HepG2 (cell line): Measurements from ENCODE around the gene ETS1. TPM values are rescaled to one million over a fixed set of nuclear protein-coding genes. Genes with fewer than 3 reads are reported as not detected.

Experiments
- BRF2 ChIP-seq: sonication (generic); formaldehyde crosslinking; IDR thresholded peaks from 2 replicates; pipeline ENCODE4 v1.8.1; 2022; ENCODE audit warnings: mild to moderate bottlenecking, missing genetic modification reagents
- CENPT ChIP-seq: sonication (generic); formaldehyde crosslinking; IDR thresholded peaks from 2 replicates; pipeline ENCODE4 v1.8.0; 2022; ENCODE audit warnings: low read depth, mild to moderate bottlenecking, moderate library complexity, missing genetic modification reagents
- ETS1 ChIP-seq: sonication (generic); formaldehyde crosslinking; IDR thresholded peaks from 2 replicates; pipeline ENCODE4 v1.4.0; 2020; ENCODE audit warnings: missing genetic modification reagents
- FOXP4 ChIP-seq: sonication (generic); formaldehyde crosslinking; IDR thresholded peaks from 2 replicates; pipeline ENCODE4 v1.4.0; 2020; ENCODE audit warnings: missing genetic modification reagents
- GABPB1 ChIP-seq: IDR thresholded peaks from 2 replicates; pipeline ENCODE4 v1.6.1; 2016; ENCODE audit warnings: mild to moderate bottlenecking, missing genetic modification reagents, moderate library complexity, missing compliant biosample characterization
- HNF4G ChIP-seq, 2 experiments: sonication (generic) in 1 of 2; formaldehyde crosslinking in 1 of 2; IDR thresholded peaks; 2 replicates each; pipeline versions ENCODE4 v1.4.0 to v1.6.1; 2011 to 2020; ENCODE audit warnings: borderline replicate concordance in 2 of 2, low read depth in 2 of 2, mild to moderate bottlenecking in 2 of 2, low read length in 1 of 2, missing genetic modification reagents in 1 of 2, moderate library complexity in 1 of 2
- IKZF4 ChIP-seq: sonication (generic); formaldehyde crosslinking; IDR thresholded peaks from 2 replicates; pipeline ENCODE4 v1.5.1; 2020; ENCODE audit warnings: borderline replicate concordance, mild to moderate bottlenecking, low read depth, missing genetic modification reagents; ENCODE audit errors: not compliant biosample characterization
- ISX ChIP-seq: sonication (generic); formaldehyde crosslinking; conservative IDR thresholded peaks from 2 replicates; pipeline ENCODE4 v1.5.0; 2020; ENCODE audit warnings: missing genetic modification reagents
- JUND ChIP-seq: sonication (generic); formaldehyde crosslinking; IDR thresholded peaks from 2 replicates; pipeline ENCODE4 v1.8.0; 2022; ENCODE audit warnings: mild to moderate bottlenecking, missing genetic modification reagents
- MAFF ChIP-seq: IDR thresholded peaks from 2 replicates; pipeline ENCODE4 v1.6.1; 2011; ENCODE audit warnings: low read depth, low read length, improper control_type of control experiment
- MIER2 ChIP-seq: IDR thresholded peaks from 2 replicates; pipeline ENCODE4 v1.6.1; 2016; ENCODE audit warnings: missing biosample characterization, missing genetic modification reagents
- NFKBIZ ChIP-seq: IDR thresholded peaks from 2 replicates; pipeline ENCODE4 v1.6.1; 2018; ENCODE audit warnings: missing genetic modification reagents, missing compliant biosample characterization
- NR2C2 ChIP-seq: sonication (generic); formaldehyde crosslinking; IDR thresholded peaks from 2 replicates; pipeline ENCODE4 v1.4.0; 2020; ENCODE audit warnings: missing genetic modification reagents, mild to moderate bottlenecking, moderate library complexity, borderline replicate concordance
- NR2F1 ChIP-seq, 2 experiments: fragments of 450-650 bp in 1 of 2; formaldehyde crosslinking in 1 of 2; IDR thresholded peaks; 2 replicates each; pipeline versions ENCODE4 v1.5.0 to v1.6.1; 2016 to 2020; ENCODE audit warnings: mild to moderate bottlenecking in 1 of 2, missing compliant biosample characterization in 1 of 2, missing genetic modification reagents in 1 of 2, moderate library complexity in 1 of 2
- PRDM15 ChIP-seq: sonication (generic); formaldehyde crosslinking; IDR thresholded peaks from 2 replicates; pipeline ENCODE4 v1.4.0; 2020; ENCODE audit warnings: missing genetic modification reagents
- RBFOX2 ChIP-seq: fragments of 200-400 bp; formaldehyde crosslinking; IDR thresholded peaks from 2 replicates; pipeline ENCODE4 v1.6.1; 2017; ENCODE audit warnings: low read depth, mild to moderate bottlenecking, low read length
- SIN3B ChIP-seq: fragments of 150-350 bp; IDR thresholded peaks from 2 replicates; pipeline ENCODE4 v1.6.1; 2014; ENCODE audit warnings: low read length
- THAP11 ChIP-seq: IDR thresholded peaks from 2 replicates; pipeline ENCODE4 v1.6.1; 2016; ENCODE audit warnings: missing biosample characterization, missing genetic modification reagents
- ZNF550 ChIP-seq: sonication (generic); formaldehyde crosslinking; IDR thresholded peaks from 2 replicates; pipeline ENCODE4 v1.4.0; 2020; ENCODE audit warnings: mild to moderate bottlenecking, missing genetic modification reagents, borderline replicate concordance
- ZNF644 ChIP-seq: IDR thresholded peaks from 2 replicates; pipeline ENCODE4 v1.6.1; 2016; ENCODE audit warnings: low read depth
- ZNF816 ChIP-seq: sonication (generic); formaldehyde crosslinking; IDR thresholded peaks from 2 replicates; pipeline ENCODE4 v1.8.0; 2022; ENCODE audit warnings: missing genetic modification reagents, mild to moderate bottlenecking, borderline replicate concordance
- polyA plus RNA-seq, 8 experiments: library from polyadenylated mRNA; depleted of rRNA in 3 of 8; stranded (reverse) in 7 of 8; unstranded in 1 of 8; fragments of >200 nt; fragmentation: Illumina TruSeq in 4 of 8; extraction: Trizol in 4 of 8; gene quantifications; 2 replicates each; pipeline versions ENCODE4 v1.2.1 to v1.2.3, GENCODE V29; 2011 to 2016; ENCODE audit warnings: low read depth in 4 of 8, missing spikeins in 1 of 8, mixed read lengths in 1 of 8; ENCODE audit not compliant: insufficient read depth in 1 of 8
- total RNA-seq, 5 experiments: library from RNA; depleted of rRNA; stranded (reverse); fragments of >200 nt; fragmentation: Illumina TruSeq; extraction: Trizol; gene quantifications; 2 replicates each; pipeline ENCODE4 v1.2.3, GENCODE V29; 2016; ENCODE audit warnings: low read depth in 1 of 5

ETS1 gene
- total and polyA plus RNA-seq, 2 of the 13 experiments (the other 11 are each of a cell fraction or from before 2014, with no cell fraction given) = 0.18 to 0.34 TPM

- TF ChIP-seq NR2F1 (CRISPR knock-in tag; IDR thresholded peaks at IDR 0.05) (0 out of 4 replicates have a peak, but pooled peaks of 1 of the 2 experiments have one; percentile 19), NR2C2 (CRISPR knock-in tag) (no peak), CENPT (CRISPR knock-in tag) (no peak), SIN3B (no peak), JUND (CRISPR knock-in tag) (0 out of 2 replicates have a peak, but pooled peaks have one; percentile 7), ETS1 (CRISPR knock-in tag) (no peak), ZNF550 (no peak), IKZF4 (CRISPR knock-in tag) (no peak), THAP11 (CRISPR knock-in tag) (peak; percentile 50), PRDM15 (CRISPR knock-in tag) (no peak), RBFOX2 (0 out of 2 replicates have a peak, but pooled peaks have one; percentile 31), GABPB1 (CRISPR knock-in tag) (peak; percentile 21; the same call in 1 of the 2 replicates), ISX (CRISPR knock-in tag) (no peak), NFKBIZ (CRISPR knock-in tag) (peak; percentile 87), BRF2 (CRISPR knock-in tag) (no peak), MIER2 (CRISPR knock-in tag) (0 out of 2 replicates have a peak, but pooled peaks have one; percentile 48), ZNF816 (CRISPR knock-in tag) (no peak), HNF4G (IDR thresholded peaks at IDR 0.05; ENCODE audit: borderline replicate concordance, low read depth, low read length) (peak; percentile 43; the same call in 1 of the 2 replicates), HNF4G (CRISPR knock-in tag; IDR thresholded peaks at IDR 0.05; ENCODE audit: borderline replicate concordance, low read depth) (no peak; the same call in 1 of the 2 replicates), ZNF644 (CRISPR knock-in tag) (peak; percentile 90), FOXP4 (0 out of 2 replicates have a peak, but pooled peaks have one; percentile 15), MAFF (peak; percentile 49; the same call in 1 of the 2 replicates)
Observed at GRCh38 chr11:128448200-128448886, 139.0 kb downstream of the ETS1 start (continued).
